K562 (cell line): ENCODE results near the gene DYNC1H1. TPM values are rescaled to one million over a fixed set of nuclear protein-coding genes. Genes with fewer than 3 reads are reported as not detected.

Experiments used
- CEBPG ChIP-seq, 3 experiments: fragments of 200-800 bp in 1 of 3; sonication (Bioruptor generic) in 1 of 3; sonication (generic) in 1 of 3; formaldehyde crosslinking in 1 of 3; IDR thresholded peaks in 2 of 3; conservative IDR thresholded peaks in 1 of 3; 2 replicates each; pipeline versions ENCODE4 v1.6.1 to v1.8.0; 2016 to 2022; ENCODE audit warnings: missing compliant biosample characterization in 2 of 3, missing genetic modification characterization in 2 of 3, mild to moderate bottlenecking in 1 of 3, missing genetic modification reagents in 1 of 3
- CUX1 ChIP-seq: fragments of 200-800 bp; sonication (Bioruptor generic); IDR thresholded peaks from 2 replicates; pipeline ENCODE4 v1.6.1; 2016; ENCODE audit warnings: missing genetic modification characterization, missing compliant biosample characterization
- HDAC8 ChIP-seq: fragments of 450-650 bp; IDR thresholded peaks from 2 replicates; pipeline ENCODE4 v1.6.1; 2016; ENCODE audit warnings: mild to moderate bottlenecking, missing genetic modification characterization, moderate library complexity, missing compliant biosample characterization
- MCM5 ChIP-seq: fragments of 450-650 bp; IDR thresholded peaks from 2 replicates; pipeline ENCODE4 v1.6.1; 2016; ENCODE audit warnings: low read depth
- RREB1 ChIP-seq: fragments of 250-450 bp; sonication (Bioruptor Pico); IDR thresholded peaks from 2 replicates; pipeline ENCODE4 v1.4.0; 2020
- TBL1XR1 ChIP-seq, 2 experiments: IDR thresholded peaks; 2 replicates each; pipeline ENCODE4 v1.6.1; 2012; ENCODE audit warnings: improper control_type of control experiment in 2 of 2, low read length in 2 of 2, mild to moderate bottlenecking in 1 of 2
- ZNF263 ChIP-seq: sonication (generic); formaldehyde crosslinking; IDR thresholded peaks from 2 replicates; pipeline ENCODE4 v1.8.0; 2022; ENCODE audit warnings: mild to moderate bottlenecking, missing genetic modification reagents, borderline replicate concordance
- ZNF316 ChIP-seq: fragments of 450-650 bp; IDR thresholded peaks from 2 replicates; pipeline ENCODE4 v1.6.1; 2016
- ZNF592 ChIP-seq: fragments of 450-650 bp; IDR thresholded peaks from 2 replicates; pipeline ENCODE4 v1.6.1; 2017; ENCODE audit warnings: antibody characterized with exemption, mild to moderate bottlenecking
- polyA plus RNA-seq, 8 experiments: library from polyadenylated mRNA; depleted of rRNA in 4 of 8; stranded (reverse) in 5 of 8; unstranded in 3 of 8; fragments of >200 nt; fragmentation: Nextera tagmentation in 2 of 8; fragmentation: Illumina TruSeq in 1 of 8; extraction: Ambion mirVana in 2 of 8; extraction: Trizol in 1 of 8; gene quantifications; 2 replicates each; pipeline versions ENCODE4 v1.2.1 to v1.2.3, GENCODE V29; 2011 to 2014; ENCODE audit warnings: inconsistent platforms in 1 of 8, missing spikeins in 1 of 8
- total RNA-seq, 7 experiments: library from RNA; depleted of rRNA in 6 of 7; stranded (reverse); fragments of >200 nt in 6 of 7; fragmentation: Illumina TruSeq in 2 of 7; extraction: Trizol in 2 of 7; gene quantifications; 2 replicates each; pipeline versions ENCODE4 v1.2.1 to v1.2.3, GENCODE V29; 2011 to 2021; ENCODE audit warnings: low replicate concordance in 1 of 7

DYNC1H1 gene
- total and polyA plus RNA-seq, 9 of the 15 experiments (the other 6 are each of a cell fraction or from before 2014, with no cell fraction given): 31.9 to 335 (median 115) TPM

- TF ChIP-seq RREB1 (CRISPR knock-in tag) (no peak), CEBPG (CRISPR knock-in tag; IDR thresholded peaks at IDR 0.05) (peak; percentile 43; the same call in 1 of the 2 replicates), CEBPG (tag; conservative IDR thresholded peaks at IDR 0.05 in 1 of 2, IDR thresholded peaks at IDR 0.05 in 1 of 2) (peak in 1 of 2 experiments; percentile 11; a peak in 1 of 4 replicates), ZNF316 (no peak), ZNF263 (CRISPR knock-in tag) (peak; percentile 10; the same call in 1 of the 2 replicates), HDAC8 (tag) (no peak), TBL1XR1 (IDR thresholded peaks at IDR 0.05; ENCODE audit: low read length in 2 of 2) (0 out of 4 replicates have a peak, but pooled peaks of 1 of the 2 experiments have one; percentile 15), CUX1 (CRISPR knock-in tag) (no peak), MCM5 (no peak), ZNF592 (peak; percentile 80)
Measured at GRCh38 chr14:102086972-102087761, 122.8 kb downstream of the DYNC1H1 start, which contains the start of gene HSP90AA1 (continued).
